Measurements from ENCODE around the gene VMP1. TPM values are rescaled to one million over a fixed set of nuclear protein-coding genes. Genes with fewer than 3 reads are reported as not detected.
A peak's percentile ranks its signal among the peaks of the same experiment; 100 is the strongest.

VMP1 gene
- total RNA-seq, 1 donor from 2014 or later = 314 TPM

DNA sequence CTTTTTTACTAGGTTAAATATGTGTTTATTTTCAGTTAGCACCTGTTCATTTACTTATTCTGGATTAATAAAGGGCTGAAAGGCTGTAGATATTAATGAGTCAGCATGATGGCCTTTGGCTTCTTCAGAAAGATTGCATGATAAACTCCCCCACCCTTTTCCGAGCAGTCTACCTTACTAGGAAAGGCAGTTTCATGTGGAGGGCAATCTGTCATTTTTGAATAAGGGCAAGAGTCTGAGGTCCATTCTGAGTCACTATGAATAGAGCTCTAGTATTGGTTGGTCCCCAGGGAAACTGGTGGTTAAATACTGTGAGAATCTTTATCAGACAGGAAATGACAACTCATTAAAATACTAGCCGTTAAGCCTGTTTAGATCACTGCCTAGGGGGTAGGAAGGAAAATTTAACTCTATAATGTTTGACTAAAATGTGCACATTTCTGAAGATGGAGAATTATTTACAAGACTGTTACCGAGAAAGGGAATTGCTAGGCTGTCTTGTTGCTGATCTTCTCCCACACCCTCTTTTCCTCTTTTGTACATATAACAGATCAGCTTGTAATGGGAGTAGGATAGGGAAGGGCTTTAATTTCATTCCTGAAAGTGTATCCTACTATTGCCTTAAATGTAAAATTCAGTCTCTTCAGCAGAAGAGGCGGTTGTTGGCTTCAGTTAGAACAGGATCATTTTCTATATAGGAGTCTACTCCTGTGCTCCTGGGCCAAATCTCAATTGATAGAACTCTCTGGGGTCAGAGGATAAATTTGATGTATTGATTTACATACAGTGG, 122.0 kb downstream of the VMP1 start:
- FAIRE-seq (peak; percentile 88), DNase-seq (ENCODE audit: low read depth) (peak; percentile 99)
- H3K9me3 Mint-ChIP-seq (ENCODE audit: unreplicated experiment) = no peaks in the 10 kb centered on the region
- TF ChIP-seq, protein P1, sequence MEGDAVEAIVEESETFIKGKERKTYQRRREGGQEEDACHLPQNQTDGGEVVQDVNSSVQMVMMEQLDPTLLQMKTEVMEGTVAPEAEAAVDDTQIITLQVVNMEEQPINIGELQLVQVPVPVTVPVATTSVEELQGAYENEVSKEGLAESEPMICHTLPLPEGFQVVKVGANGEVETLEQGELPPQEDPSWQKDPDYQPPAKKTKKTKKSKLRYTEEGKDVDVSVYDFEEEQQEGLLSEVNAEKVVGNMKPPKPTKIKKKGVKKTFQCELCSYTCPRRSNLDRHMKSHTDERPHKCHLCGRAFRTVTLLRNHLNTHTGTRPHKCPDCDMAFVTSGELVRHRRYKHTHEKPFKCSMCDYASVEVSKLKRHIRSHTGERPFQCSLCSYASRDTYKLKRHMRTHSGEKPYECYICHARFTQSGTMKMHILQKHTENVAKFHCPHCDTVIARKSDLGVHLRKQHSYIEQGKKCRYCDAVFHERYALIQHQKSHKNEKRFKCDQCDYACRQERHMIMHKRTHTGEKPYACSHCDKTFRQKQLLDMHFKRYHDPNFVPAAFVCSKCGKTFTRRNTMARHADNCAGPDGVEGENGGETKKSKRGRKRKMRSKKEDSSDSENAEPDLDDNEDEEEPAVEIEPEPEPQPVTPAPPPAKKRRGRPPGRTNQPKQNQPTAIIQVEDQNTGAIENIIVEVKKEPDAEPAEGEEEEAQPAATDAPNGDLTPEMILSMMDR (IDR thresholded peaks at IDR 0.05; ENCODE audit: insufficient read depth, low read depth, low read length) = no peak
- no peak for TF ChIP-seq EZH2 (IDR thresholded peaks at IDR 0.05; ENCODE audit: insufficient read depth, low read length)
- Histone ChIP-seq H2AFZ (ENCODE audit: low read depth, low read length) (no peak overlapping the region), H3K4me3 (ENCODE audit: insufficient read depth, low read depth, low read length) (peak overlapping the region; percentile 49), H3K36me3 (ENCODE audit: insufficient read depth, low read length) (no peaks in the 10 kb centered on the region), H3K9me3 (ENCODE audit: insufficient read depth, low read depth, low read length) (no peaks in the 10 kb centered on the region), H3K4me1 (ENCODE audit: insufficient read depth, low read length) (peaks cover 54% of the 10 kb centered on the region), H3K27ac (ENCODE audit: low read depth, low read length) (peak overlapping the region; percentile 100), H3K9ac (ENCODE audit: low read length) (peak overlapping the region; percentile 95), H3K4me2 (ENCODE audit: low read length) (peak overlapping the region; percentile 81), H3K79me2 (ENCODE audit: insufficient read depth, low read length) (peaks cover 47% of the 10 kb centered on the region), H3K27me3 (ENCODE audit: insufficient read depth, low read length) (no peaks in the 10 kb centered on the region), H4K20me1 (ENCODE audit: insufficient read depth, low read length) (no peaks in the 10 kb centered on the region)
- H3K4me1 Mint-ChIP-seq (ENCODE audit: low read depth, unreplicated experiment) = peaks cover 58% of the 10 kb centered on the region
- H3K27ac Mint-ChIP-seq (ENCODE audit: unreplicated experiment) = peak overlapping the region; percentile 99
- no peaks in the 10 kb centered on the region for H3K27me3 Mint-ChIP-seq (ENCODE audit: low read depth, unreplicated experiment)
- peaks cover 5% of the 10 kb centered on the region for H3K36me3 Mint-ChIP-seq (ENCODE audit: low read depth, unreplicated experiment)
- H3K4me3 Mint-ChIP-seq (ENCODE audit: unreplicated experiment) = peak overlapping the region; percentile 58

DNA sequence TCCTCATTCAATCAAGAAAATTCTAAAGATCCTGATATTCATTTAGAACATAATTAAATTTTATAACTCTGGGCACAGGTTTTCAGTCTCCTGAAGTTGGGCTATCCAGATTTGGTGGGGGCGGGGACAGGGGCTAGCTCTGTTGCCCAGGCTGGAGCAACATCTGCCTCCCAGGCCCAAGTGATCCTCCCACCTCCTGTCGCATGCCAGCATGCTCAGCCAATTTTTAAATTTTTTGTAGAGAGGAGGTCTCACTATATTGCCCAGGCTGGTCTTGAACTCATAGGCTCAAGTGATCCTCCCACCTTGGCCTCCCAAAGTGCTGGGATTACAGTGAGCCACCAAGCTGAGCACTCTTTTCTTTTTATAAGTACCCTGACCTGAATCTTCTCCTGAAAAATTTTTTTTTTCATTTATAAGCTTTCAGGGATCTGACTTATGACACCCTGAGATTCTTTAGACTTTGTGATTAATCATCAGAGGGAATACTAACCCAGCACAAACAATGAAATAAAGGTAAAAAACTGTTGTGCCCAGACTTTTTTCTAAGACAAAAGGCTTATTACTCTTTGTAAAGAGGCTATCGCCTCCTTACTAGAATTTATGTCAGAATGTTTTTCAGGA, 122.7 kb downstream of the VMP1 start:
- no peaks in the 10 kb centered on the region for H3K9me3 ChIP-seq (ENCODE audit: insufficient read depth, low read depth, low read length)
- H2AFZ ChIP-seq (ENCODE audit: low read depth, low read length) = no peak overlapping the region
- H3K27me3 Mint-ChIP-seq (ENCODE audit: low read depth, unreplicated experiment) = no peaks in the 10 kb centered on the region
- H3K4me1 ChIP-seq (ENCODE audit: insufficient read depth, low read length) = peaks cover 54% of the 10 kb centered on the region
- no peaks in the 10 kb centered on the region for H3K9me3 Mint-ChIP-seq (ENCODE audit: unreplicated experiment)
- H3K9ac ChIP-seq (ENCODE audit: low read length) = peak overlapping the region; percentile 95
- H3K27ac Mint-ChIP-seq (ENCODE audit: unreplicated experiment) = peak overlapping the region; percentile 99
- DNase-seq (ENCODE audit: low read depth) (peak; percentile 70), FAIRE-seq (no peak)
- H3K36me3 Mint-ChIP-seq (ENCODE audit: low read depth, unreplicated experiment) = peaks cover 5% of the 10 kb centered on the region
- H3K4me3 Mint-ChIP-seq (ENCODE audit: unreplicated experiment) = peak overlapping the region; percentile 58
- TF ChIP-seq EZH2 (IDR thresholded peaks at IDR 0.05; ENCODE audit: insufficient read depth, low read length) = no peak
- TF ChIP-seq, protein P1 (IDR thresholded peaks at IDR 0.05; ENCODE audit: insufficient read depth, low read depth, low read length) = no peak
- peaks cover 58% of the 10 kb centered on the region for H3K4me1 Mint-ChIP-seq (ENCODE audit: low read depth, unreplicated experiment)
- H4K20me1 ChIP-seq (ENCODE audit: insufficient read depth, low read length) = no peaks in the 10 kb centered on the region
- H3K79me2 ChIP-seq (ENCODE audit: insufficient read depth, low read length) = peaks cover 47% of the 10 kb centered on the region
- peak overlapping the region; percentile 100 for H3K27ac ChIP-seq (ENCODE audit: low read depth, low read length)
- H3K36me3 ChIP-seq (ENCODE audit: insufficient read depth, low read length) = no peaks in the 10 kb centered on the region
- peak overlapping the region; percentile 49 for H3K4me3 ChIP-seq (ENCODE audit: insufficient read depth, low read depth, low read length)
- H3K27me3 ChIP-seq (ENCODE audit: insufficient read depth, low read length) = no peaks in the 10 kb centered on the region
- peak overlapping the region; percentile 81 for H3K4me2 ChIP-seq (ENCODE audit: low read length)
